HG02763 (cell line): ENCODE measurements around the gene TMEM154.

Experiments used
- ATAC-seq: cut with Tn5 transposase; IDR thresholded peaks from one replicate; pipeline ENCODE4 v1.9.1; 2021; ENCODE audit warnings: mild to moderate bottlenecking, moderate library complexity; ENCODE audit not compliant: unreplicated experiment

The TMEM154 gene

DNA sequence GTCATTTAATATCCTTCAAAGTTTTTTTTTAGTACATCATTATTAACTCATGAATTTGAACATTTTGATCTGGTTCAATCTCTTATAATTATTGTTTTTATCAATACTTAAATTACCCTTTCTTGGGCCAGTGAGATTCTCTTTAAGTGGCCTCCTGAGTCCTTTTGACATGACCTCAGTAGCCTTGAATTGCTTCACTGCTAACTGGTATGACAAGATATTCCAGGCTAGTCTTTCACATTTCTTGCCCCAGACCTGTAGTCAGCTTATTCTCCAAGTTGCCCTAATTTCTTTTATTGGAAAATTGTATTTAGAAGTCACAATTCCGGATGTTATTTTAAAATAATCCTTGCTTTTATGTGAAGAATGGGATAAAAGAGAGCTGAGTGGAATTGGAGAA, 108.5 kb downstream of the TMEM154 start:
- no peak for ATAC-seq
